HepG2 (cell line): Measurements from ENCODE around the gene ANKAR. TPM values are rescaled to one million over a fixed set of nuclear protein-coding genes. Genes with fewer than 3 reads are reported as not detected.

Experiments
- CAMTA2 ChIP-seq: sonication (generic); formaldehyde crosslinking; IDR thresholded peaks from 2 replicates; pipeline ENCODE4 v1.4.0; 2020; ENCODE audit warnings: mild to moderate bottlenecking, missing genetic modification reagents, borderline replicate concordance
- DNMT1 ChIP-seq: sonication (generic); formaldehyde crosslinking; IDR thresholded peaks from 2 replicates; pipeline ENCODE4 v1.5.1; 2020; ENCODE audit warnings: mild to moderate bottlenecking, missing genetic modification reagents
- ELF4 ChIP-seq: sonication (generic); formaldehyde crosslinking; IDR thresholded peaks from 2 replicates; pipeline ENCODE4 v1.5.0; 2020; ENCODE audit warnings: missing genetic modification reagents, mild to moderate bottlenecking, moderate library complexity, borderline replicate concordance
- FOXO1 ChIP-seq: sonication (generic); formaldehyde crosslinking; IDR thresholded peaks from 2 replicates; pipeline ENCODE4 v1.4.0; 2020; ENCODE audit warnings: missing genetic modification reagents
- GATAD1 ChIP-seq: IDR thresholded peaks from 2 replicates; pipeline ENCODE4 v1.6.1; 2016; ENCODE audit warnings: missing genetic modification reagents, missing compliant biosample characterization
- HIVEP1 ChIP-seq: sonication (generic); formaldehyde crosslinking; IDR thresholded peaks from 2 replicates; pipeline ENCODE4 v1.4.0; 2020; ENCODE audit warnings: mild to moderate bottlenecking, missing genetic modification reagents
- JUNB ChIP-seq: sonication (generic); formaldehyde crosslinking; IDR thresholded peaks from 2 replicates; pipeline ENCODE4 v1.8.0; 2022; ENCODE audit warnings: missing genetic modification reagents, mild to moderate bottlenecking, borderline replicate concordance
- KMT2A ChIP-seq: sonication (generic); formaldehyde crosslinking; IDR thresholded peaks from 2 replicates; pipeline ENCODE4 v1.4.0; 2020; ENCODE audit warnings: missing genetic modification reagents
- RFX1 ChIP-seq: fragments of 450-650 bp; IDR thresholded peaks from 2 replicates; pipeline ENCODE4 v1.6.1; 2017
- ZFP1 ChIP-seq: IDR thresholded peaks from 2 replicates; pipeline ENCODE4 v1.6.1; 2016
- ZNF225 ChIP-seq: sonication (generic); formaldehyde crosslinking; IDR thresholded peaks from 2 replicates; pipeline ENCODE4 v1.4.0; 2020; ENCODE audit warnings: mild to moderate bottlenecking, missing genetic modification reagents
- ZNF34 ChIP-seq: sonication (generic); formaldehyde crosslinking; IDR thresholded peaks from 2 replicates; pipeline ENCODE4 v1.4.0; 2020; ENCODE audit warnings: mild to moderate bottlenecking, missing genetic modification reagents, borderline replicate concordance
- ZNF713 ChIP-seq: sonication (generic); formaldehyde crosslinking; IDR thresholded peaks from 2 replicates; pipeline ENCODE4 v1.4.0; 2020; ENCODE audit warnings: mild to moderate bottlenecking, missing genetic modification reagents
- ZNF83 ChIP-seq: sonication (generic); formaldehyde crosslinking; IDR thresholded peaks from 2 replicates; pipeline ENCODE4 v1.4.0; 2020; ENCODE audit warnings: missing genetic modification reagents, mild to moderate bottlenecking, borderline replicate concordance
- polyA plus RNA-seq, 8 experiments: library from polyadenylated mRNA; depleted of rRNA in 3 of 8; stranded (reverse) in 7 of 8; unstranded in 1 of 8; fragments of >200 nt; fragmentation: Illumina TruSeq in 4 of 8; extraction: Trizol in 4 of 8; gene quantifications; 2 replicates each; pipeline versions ENCODE4 v1.2.1 to v1.2.3, GENCODE V29; 2011 to 2016; ENCODE audit warnings: low read depth in 4 of 8, missing spikeins in 1 of 8, mixed read lengths in 1 of 8; ENCODE audit not compliant: insufficient read depth in 1 of 8
- total RNA-seq, 5 experiments: library from RNA; depleted of rRNA; stranded (reverse); fragments of >200 nt; fragmentation: Illumina TruSeq; extraction: Trizol; gene quantifications; 2 replicates each; pipeline ENCODE4 v1.2.3, GENCODE V29; 2016; ENCODE audit warnings: low read depth in 1 of 5
- TF ChIP-seq, protein P1 (sequence below): sonication (generic); formaldehyde crosslinking; conservative IDR thresholded peaks from 2 replicates; pipeline ENCODE4 v1.4.0; 2020; ENCODE audit warnings: mild to moderate bottlenecking, missing genetic modification reagents, moderate library complexity
- TF ChIP-seq, protein P2 (sequence below): sonication (generic); formaldehyde crosslinking; IDR thresholded peaks from 2 replicates; pipeline ENCODE4 v1.5.0; 2020; ENCODE audit warnings: mild to moderate bottlenecking, missing genetic modification reagents
- TF ChIP-seq, protein P3 (sequence below): IDR thresholded peaks from 2 replicates; pipeline ENCODE4 v1.6.1; 2016; ENCODE audit warnings: missing biosample characterization, missing genetic modification reagents, low read depth
- TF ChIP-seq, protein P4 (sequence below): sonication (generic); formaldehyde crosslinking; IDR thresholded peaks from 2 replicates; pipeline ENCODE4 v1.5.0; 2020; ENCODE audit warnings: missing genetic modification reagents, mild to moderate bottlenecking, borderline replicate concordance
- TF ChIP-seq, protein P5 (sequence below): sonication (generic); formaldehyde crosslinking; IDR thresholded peaks from 2 replicates; pipeline ENCODE4 v1.5.0; 2020; ENCODE audit warnings: mild to moderate bottlenecking, missing genetic modification reagents

ANKAR gene
- total and polyA plus RNA-seq, 2 of the 13 experiments (the other 11 are each of a cell fraction or from before 2014, with no cell fraction given): 3.6 to 5.0 TPM

DNA sequence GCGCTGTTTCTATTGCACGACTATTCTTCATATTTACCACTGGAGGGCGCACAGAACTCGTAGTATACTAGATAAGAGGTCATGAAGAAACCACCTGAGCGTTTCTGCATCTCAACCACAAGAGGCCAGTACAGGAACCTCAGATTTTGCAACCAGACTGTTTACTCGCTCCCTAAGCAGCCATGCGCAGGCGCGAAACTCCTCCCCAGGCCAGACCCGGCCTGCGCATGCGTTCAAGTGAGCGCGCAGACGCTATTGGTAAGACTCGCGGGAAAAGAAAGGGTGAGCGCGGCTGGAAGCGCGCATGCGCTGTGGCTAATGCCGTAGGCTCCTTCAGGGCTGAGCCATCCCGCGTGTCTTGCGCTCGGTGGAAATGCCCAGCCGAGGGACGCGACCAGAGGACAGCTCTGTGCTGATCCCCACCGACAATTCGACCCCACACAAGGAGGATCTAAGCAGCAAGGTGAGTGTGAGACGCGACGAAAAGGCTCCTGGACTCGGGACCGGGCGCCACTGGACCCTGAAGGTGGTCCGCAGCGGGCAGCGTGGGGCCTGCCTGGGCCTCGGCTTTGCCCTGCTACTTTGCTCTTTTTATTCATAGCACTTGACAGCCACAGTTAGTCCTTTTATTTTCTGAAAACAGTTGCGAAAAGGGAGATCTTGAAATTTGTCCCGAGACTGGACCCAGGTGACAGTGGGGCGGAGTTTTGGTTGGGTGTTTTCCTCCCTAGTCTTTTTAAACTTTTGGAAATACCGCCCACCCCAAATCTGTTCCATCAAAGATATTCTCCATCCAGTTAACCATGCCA, 13.1 kb upstream of the ANKAR start, which contains the start of gene ASNSD1 (continued):
- TF ChIP-seq, protein P1, sequence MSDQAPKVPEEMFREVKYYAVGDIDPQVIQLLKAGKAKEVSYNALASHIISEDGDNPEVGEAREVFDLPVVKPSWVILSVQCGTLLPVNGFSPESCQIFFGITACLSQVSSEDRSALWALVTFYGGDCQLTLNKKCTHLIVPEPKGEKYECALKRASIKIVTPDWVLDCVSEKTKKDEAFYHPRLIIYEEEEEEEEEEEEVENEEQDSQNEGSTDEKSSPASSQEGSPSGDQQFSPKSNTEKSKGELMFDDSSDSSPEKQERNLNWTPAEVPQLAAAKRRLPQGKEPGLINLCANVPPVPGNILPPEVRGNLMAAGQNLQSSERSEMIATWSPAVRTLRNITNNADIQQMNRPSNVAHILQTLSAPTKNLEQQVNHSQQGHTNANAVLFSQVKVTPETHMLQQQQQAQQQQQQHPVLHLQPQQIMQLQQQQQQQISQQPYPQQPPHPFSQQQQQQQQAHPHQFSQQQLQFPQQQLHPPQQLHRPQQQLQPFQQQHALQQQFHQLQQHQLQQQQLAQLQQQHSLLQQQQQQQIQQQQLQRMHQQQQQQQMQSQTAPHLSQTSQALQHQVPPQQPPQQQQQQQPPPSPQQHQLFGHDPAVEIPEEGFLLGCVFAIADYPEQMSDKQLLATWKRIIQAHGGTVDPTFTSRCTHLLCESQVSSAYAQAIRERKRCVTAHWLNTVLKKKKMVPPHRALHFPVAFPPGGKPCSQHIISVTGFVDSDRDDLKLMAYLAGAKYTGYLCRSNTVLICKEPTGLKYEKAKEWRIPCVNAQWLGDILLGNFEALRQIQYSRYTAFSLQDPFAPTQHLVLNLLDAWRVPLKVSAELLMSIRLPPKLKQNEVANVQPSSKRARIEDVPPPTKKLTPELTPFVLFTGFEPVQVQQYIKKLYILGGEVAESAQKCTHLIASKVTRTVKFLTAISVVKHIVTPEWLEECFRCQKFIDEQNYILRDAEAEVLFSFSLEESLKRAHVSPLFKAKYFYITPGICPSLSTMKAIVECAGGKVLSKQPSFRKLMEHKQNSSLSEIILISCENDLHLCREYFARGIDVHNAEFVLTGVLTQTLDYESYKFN (CRISPR knock-in tag): peak; percentile 39
- TF ChIP-seq JUNB (CRISPR knock-in tag) (no peak), ZNF225 (peak; percentile 97), HIVEP1 (CRISPR knock-in tag) (peak; percentile 96), KMT2A (CRISPR knock-in tag) (peak; percentile 93), DNMT1 (CRISPR knock-in tag) (no peak), ZFP1 (peak; percentile 48; the same call in 1 of the 2 replicates), CAMTA2 (CRISPR knock-in tag) (peak; percentile 90), GATAD1 (CRISPR knock-in tag) (peak; percentile 87), ZNF34 (CRISPR knock-in tag) (0 out of 2 replicates have a peak, but pooled peaks have one; percentile 80), RFX1 (no peak), ZNF713 (CRISPR knock-in tag) (no peak), ZNF83 (CRISPR knock-in tag) (peak; percentile 54; the same call in 1 of the 2 replicates), FOXO1 (CRISPR knock-in tag) (peak; percentile 85), ELF4 (CRISPR knock-in tag) (0 out of 2 replicates have a peak, but pooled peaks have one; percentile 76)
- TF ChIP-seq, protein P2, sequence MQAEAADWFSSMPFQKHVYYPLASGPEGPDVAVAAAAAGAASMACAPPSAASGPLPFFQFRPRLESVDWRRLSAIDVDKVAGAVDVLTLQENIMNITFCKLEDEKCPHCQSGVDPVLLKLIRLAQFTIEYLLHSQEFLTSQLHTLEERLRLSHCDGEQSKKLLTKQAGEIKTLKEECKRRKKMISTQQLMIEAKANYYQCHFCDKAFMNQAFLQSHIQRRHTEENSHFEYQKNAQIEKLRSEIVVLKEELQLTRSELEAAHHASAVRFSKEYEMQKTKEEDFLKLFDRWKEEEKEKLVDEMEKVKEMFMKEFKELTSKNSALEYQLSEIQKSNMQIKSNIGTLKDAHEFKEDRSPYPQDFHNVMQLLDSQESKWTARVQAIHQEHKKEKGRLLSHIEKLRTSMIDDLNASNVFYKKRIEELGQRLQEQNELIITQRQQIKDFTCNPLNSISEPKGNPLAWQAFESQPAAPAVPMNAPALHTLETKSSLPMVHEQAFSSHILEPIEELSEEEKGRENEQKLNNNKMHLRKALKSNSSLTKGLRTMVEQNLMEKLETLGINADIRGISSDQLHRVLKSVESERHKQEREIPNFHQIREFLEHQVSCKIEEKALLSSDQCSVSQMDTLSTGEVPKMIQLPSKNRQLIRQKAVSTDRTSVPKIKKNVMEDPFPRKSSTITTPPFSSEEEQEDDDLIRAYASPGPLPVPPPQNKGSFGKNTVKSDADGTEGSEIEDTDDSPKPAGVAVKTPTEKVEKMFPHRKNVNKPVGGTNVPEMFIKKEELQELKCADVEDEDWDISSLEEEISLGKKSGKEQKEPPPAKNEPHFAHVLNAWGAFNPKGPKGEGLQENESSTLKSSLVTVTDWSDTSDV (CRISPR knock-in tag): no peak
- TF ChIP-seq, protein P3, sequence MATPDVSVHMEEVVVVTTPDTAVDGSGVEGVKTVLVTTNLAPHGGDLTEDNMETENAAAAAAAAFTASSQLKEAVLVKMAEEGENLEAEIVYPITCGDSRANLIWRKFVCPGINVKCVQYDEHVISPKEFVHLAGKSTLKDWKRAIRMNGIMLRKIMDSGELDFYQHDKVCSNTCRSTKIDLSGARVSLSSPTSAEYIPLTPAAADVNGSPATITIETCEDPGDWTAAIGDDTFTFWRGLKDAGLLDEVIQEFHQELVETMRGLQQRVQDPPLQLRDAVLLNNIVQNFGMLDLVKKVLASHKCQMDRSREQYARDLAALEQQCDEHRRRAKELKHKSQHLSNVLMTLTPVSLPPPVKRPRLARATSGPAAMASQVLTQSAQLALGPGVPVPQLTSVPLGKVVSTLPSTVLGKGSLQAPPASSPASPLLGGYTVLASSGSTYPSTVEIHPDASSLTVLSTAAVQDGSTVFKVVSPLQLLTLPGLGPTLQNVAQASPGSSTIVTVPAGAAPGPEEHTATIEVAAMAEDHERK: no peak
- TF ChIP-seq, protein P4, sequence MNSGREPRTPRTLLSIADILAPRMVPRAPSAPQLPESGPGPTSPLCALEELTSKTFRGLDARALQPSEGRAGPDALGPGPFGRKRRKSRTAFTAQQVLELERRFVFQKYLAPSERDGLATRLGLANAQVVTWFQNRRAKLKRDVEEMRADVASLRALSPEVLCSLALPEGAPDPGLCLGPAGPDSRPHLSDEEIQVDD (CRISPR knock-in tag): no peak
- TF ChIP-seq, protein P5, sequence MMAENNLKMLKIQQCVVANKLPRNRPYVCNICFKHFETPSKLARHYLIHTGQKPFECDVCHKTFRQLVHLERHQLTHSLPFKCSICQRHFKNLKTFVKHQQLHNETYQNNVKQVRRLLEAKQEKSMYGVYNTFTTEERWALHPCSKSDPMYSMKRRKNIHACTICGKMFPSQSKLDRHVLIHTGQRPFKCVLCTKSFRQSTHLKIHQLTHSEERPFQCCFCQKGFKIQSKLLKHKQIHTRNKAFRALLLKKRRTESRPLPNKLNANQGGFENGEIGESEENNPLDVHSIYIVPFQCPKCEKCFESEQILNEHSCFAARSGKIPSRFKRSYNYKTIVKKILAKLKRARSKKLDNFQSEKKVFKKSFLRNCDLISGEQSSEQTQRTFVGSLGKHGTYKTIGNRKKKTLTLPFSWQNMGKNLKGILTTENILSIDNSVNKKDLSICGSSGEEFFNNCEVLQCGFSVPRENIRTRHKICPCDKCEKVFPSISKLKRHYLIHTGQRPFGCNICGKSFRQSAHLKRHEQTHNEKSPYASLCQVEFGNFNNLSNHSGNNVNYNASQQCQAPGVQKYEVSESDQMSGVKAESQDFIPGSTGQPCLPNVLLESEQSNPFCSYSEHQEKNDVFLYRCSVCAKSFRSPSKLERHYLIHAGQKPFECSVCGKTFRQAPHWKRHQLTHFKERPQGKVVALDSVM: no peak; the same call in 1 of the 2 replicates
